Astrocyte (in vitro differentiated cells and primary cell): ENCODE results near the gene PARD3B.

Source experiments
- EZH2 ChIP-seq: IDR thresholded peaks from 2 replicates; pipeline ENCODE4 v1.6.1; 2012; ENCODE audit warnings: mild to moderate bottlenecking, low read length, inconsistent platforms; ENCODE audit not compliant: insufficient read depth
- TF ChIP-seq, protein P1 (sequence below): IDR thresholded peaks from 2 replicates; pipeline ENCODE4 v1.5.1; 2011; ENCODE audit warnings: low read depth, mild to moderate bottlenecking, inconsistent platforms, low read length, moderate library complexity; ENCODE audit not compliant: insufficient read depth

GRCh38 chr2:204748286-204748685 is 203.0 kb downstream of the PARD3B start:
- TF ChIP-seq, protein P1, sequence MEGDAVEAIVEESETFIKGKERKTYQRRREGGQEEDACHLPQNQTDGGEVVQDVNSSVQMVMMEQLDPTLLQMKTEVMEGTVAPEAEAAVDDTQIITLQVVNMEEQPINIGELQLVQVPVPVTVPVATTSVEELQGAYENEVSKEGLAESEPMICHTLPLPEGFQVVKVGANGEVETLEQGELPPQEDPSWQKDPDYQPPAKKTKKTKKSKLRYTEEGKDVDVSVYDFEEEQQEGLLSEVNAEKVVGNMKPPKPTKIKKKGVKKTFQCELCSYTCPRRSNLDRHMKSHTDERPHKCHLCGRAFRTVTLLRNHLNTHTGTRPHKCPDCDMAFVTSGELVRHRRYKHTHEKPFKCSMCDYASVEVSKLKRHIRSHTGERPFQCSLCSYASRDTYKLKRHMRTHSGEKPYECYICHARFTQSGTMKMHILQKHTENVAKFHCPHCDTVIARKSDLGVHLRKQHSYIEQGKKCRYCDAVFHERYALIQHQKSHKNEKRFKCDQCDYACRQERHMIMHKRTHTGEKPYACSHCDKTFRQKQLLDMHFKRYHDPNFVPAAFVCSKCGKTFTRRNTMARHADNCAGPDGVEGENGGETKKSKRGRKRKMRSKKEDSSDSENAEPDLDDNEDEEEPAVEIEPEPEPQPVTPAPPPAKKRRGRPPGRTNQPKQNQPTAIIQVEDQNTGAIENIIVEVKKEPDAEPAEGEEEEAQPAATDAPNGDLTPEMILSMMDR = no peak
- TF ChIP-seq EZH2 = no peak
